Activated CD4-positive, alpha-beta memory T cell treated with anti-CD3 and anti-CD28 coated beads, Interleukin-2, amount 10 ng/mL, durations not matched to agents 7 days and 5 days (primary cell): ENCODE results near the gene BLTP3B. TPM values are rescaled to one million over a fixed set of nuclear protein-coding genes. Genes with fewer than 3 reads are reported as not detected.
"Not testable (repeated sequence)": the region's sequence is repeated elsewhere in the genome, so short reads cannot be mapped to it uniquely, and the experiment has no call there.

Source experiments
- CTCF ChIA-PET: fragments of 350-600 bp; sonication (Branson Sonifier 250); formaldehyde crosslinking; loops from one replicate; lab custom pipeline; 2021; ENCODE audit warnings: antibody characterized with exemption, inconsistent platforms; lab: Charles Lee
- POLR2A ChIA-PET: fragments of 350-600 bp; sonication (Branson Sonifier 250); formaldehyde crosslinking; loops from one replicate; lab custom pipeline; 2021; ENCODE audit warnings: antibody characterized with exemption; lab: Charles Lee
- DNase-seq: peaks from one replicate; pipeline ENCODE4 v3.0.0-alpha.2; 2020
- H3K27ac Mint-ChIP-seq: one replicate; pipeline ENCODE4 v1.8.0; 2021; ENCODE audit warnings: mild to moderate bottlenecking, mixed read lengths
- H3K27me3 Mint-ChIP-seq: one replicate; pipeline ENCODE4 v1.8.0; 2021; ENCODE audit warnings: mixed read lengths
- H3K36me3 Mint-ChIP-seq: one replicate; pipeline ENCODE4 v1.8.0; 2021; ENCODE audit warnings: low read depth, mixed read lengths
- H3K4me1 Mint-ChIP-seq: one replicate; pipeline ENCODE4 v1.8.0; 2021; ENCODE audit warnings: mixed read lengths
- H3K4me3 Mint-ChIP-seq: one replicate; pipeline ENCODE4 v1.8.0; 2021; ENCODE audit warnings: mild to moderate bottlenecking, mixed read lengths
- H3K9me3 Mint-ChIP-seq: one replicate; pipeline ENCODE4 v1.8.0; 2021; ENCODE audit warnings: mixed read lengths
- total RNA-seq, 2 experiments: library from RNA; stranded (reverse); gene quantifications; one replicate each; pipeline ENCODE4 v1.2.3, GENCODE V29; 2021

The BLTP3B gene, protein sequence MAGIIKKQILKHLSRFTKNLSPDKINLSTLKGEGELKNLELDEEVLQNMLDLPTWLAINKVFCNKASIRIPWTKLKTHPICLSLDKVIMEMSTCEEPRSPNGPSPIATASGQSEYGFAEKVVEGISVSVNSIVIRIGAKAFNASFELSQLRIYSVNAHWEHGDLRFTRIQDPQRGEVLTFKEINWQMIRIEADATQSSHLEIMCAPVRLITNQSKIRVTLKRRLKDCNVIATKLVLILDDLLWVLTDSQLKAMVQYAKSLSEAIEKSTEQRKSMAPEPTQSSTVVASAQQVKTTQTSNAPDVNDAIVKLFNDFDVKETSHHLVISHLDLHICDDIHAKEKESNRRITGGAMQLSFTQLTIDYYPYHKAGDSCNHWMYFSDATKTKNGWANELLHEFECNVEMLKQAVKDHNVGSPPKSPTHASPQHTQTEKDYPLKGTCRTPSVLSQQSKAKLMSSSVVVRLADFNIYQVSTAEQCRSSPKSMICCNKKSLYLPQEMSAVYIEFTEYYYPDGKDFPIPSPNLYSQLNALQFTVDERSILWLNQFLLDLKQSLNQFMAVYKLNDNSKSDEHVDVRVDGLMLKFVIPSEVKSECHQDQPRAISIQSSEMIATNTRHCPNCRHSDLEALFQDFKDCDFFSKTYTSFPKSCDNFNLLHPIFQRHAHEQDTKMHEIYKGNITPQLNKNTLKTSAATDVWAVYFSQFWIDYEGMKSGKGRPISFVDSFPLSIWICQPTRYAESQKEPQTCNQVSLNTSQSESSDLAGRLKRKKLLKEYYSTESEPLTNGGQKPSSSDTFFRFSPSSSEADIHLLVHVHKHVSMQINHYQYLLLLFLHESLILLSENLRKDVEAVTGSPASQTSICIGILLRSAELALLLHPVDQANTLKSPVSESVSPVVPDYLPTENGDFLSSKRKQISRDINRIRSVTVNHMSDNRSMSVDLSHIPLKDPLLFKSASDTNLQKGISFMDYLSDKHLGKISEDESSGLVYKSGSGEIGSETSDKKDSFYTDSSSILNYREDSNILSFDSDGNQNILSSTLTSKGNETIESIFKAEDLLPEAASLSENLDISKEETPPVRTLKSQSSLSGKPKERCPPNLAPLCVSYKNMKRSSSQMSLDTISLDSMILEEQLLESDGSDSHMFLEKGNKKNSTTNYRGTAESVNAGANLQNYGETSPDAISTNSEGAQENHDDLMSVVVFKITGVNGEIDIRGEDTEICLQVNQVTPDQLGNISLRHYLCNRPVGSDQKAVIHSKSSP (N-terminal part only)
- total RNA-seq: 10 to 100 TPM; 37.3 to 40.4 TPM

DNA sequence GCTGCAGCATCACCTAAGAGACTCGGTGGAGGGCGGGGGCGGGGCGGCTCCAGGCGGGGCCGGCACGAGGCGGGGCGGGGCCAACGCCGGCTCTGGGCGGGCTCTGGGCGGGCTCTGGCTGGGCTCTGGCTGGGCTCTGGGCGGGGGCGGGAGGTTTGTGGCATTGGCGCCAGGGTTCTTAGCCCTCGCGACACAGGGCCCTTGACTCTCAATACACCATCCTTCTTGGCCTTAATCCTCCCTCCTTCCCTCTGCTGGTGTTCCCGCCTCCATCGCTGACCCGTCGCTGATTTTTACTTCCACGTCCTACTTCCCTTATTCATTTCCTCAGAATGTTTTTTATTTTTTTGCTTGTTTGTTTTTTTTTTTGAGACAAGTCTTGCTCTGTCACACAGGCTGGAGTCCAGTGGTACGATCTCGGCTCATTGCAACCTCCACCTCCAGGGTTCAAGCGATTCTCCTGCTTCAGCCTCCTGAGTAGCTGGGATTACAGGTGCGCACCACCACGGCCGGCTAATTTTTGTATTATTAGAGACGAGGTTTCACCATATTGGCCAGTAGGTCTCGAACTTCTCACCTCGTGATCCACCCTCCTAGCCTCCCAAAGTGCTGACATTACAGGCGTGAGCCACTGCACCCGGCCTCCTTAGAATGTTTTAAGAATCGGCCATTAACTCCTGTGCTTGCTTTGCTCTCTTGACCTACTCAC, at the start of gene BLTP3B:
Gene BLTP3B (minus strand): TSS at position 24 of the 709 bp plus-strand sequence. CDS start 239 bp downstream, outside the sequence.
- ChIA-PET CTCF (interaction anchor here (1.0 to 4.6 kb wide), 2 partner anchors 11 to 58 kb away, joined by 3 to 39 read pairs; partner anchors contain the start of gene ACTR6), POLR2A (interaction anchor here (1.2 kb wide), 1 partner anchor 12 kb away, joined by 8 read pairs; no protein-coding TSS in a partner anchor)

DNA sequence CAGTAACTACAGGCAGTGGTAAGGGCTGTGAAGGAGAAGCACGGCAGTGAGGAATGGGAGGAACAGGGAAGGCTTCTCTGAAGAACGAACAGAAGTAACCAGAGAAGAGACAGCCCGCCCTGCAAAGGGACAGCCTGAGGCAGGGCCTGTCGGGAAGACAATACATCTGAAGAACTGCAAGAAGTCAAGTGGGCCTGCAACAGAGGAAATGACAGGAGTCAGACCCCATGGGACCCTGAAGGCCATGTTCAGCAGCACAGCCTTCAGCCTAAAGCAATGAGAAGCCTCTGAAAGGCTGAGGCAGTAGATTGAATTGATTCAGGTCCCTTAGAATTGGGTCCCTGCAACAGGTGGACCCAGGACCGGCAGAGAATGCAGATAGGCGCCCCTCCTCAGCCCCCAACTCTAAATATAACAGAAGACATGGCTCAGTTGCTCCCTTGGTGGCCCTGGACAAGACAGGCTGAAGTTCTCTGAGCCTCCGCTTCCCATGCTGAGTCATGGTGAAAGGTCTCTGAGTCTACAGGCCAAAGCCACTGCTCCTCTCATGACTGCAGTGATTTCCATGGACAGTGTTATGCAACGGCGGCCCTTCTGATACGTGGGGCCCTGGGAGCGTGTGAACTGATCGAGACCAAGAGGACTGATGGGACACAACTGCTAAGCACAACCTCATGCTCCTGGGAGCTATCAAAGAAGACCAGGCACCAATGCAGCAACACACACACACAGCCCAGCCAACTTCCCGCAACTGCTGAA, 47.1 kb upstream of the BLTP3B start:
- Mint-ChIP-seq H3K4me1 (peaks cover 23% of the 10 kb centered on the region), H3K9me3 (no peaks in the 10 kb centered on the region), H3K4me3 (no peak overlapping the region), H3K27me3 (no peaks in the 10 kb centered on the region), H3K27ac (no peak overlapping the region), H3K36me3 (peaks cover 46% of the 10 kb centered on the region)
- ChIA-PET POLR2A (no interaction called here), CTCF (no interaction called here)
- DNase-seq: no peak

More for the DNA sequence above, at the start of gene BLTP3B:
- Mint-ChIP-seq H3K27me3 (no peaks in the 10 kb centered on the region), H3K9me3 (no peaks in the 10 kb centered on the region), H3K4me3 (peak within 1 kb of the TSS; percentile 83), H3K27ac (peak within 1 kb of the TSS; percentile 95), H3K36me3 (peaks cover 9% of the 10 kb centered on the region), H3K4me1 (peaks cover 43% of the 10 kb centered on the region)
- peak; percentile 92 for DNase-seq

- H3K27ac Mint-ChIP-seq, H3K4me3 Mint-ChIP-seq, CTCF ChIA-PET, POLR2A ChIA-PET, DNase-seq, H3K27me3 Mint-ChIP-seq, H3K9me3 Mint-ChIP-seq: not testable (repeated sequence)
- Mint-ChIP-seq H3K4me1 (peaks cover 28% of the 10 kb centered on the region), H3K36me3 (peaks cover 39% of the 10 kb centered on the region)
Measured at GRCh38 chr12:100188888-100189635, 46.4 kb upstream of the BLTP3B start.

DNA sequence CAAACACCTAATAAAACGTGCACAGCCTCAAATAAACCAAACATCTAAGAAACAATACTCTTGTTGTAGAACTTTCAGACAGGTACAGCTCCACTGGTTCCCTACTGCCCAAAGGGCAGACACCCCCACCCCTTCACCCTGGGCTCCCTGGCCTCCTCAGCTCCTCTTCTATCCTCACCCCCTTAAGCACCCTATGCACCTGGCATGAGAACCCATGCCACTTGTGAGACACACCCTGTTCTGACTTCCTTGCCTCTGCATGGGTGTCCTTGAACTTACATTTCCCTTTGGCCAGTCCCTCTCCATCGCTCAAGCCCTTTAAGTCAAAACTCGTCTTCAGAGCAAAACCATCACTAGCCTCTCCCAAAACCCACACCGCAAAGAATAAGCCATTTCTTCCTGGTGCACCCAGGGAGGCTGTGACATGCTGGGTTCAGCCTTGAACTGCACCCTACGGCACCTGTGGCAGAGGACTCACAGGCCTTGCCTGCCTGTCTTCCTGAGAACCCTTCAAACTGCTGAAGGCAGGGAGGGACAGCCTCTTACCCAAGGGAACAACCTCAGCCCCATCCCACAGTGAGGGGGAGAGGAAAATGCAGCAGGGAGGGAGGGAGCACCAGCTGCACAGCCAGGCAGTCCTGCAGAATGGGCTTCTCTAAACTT, 45.3 kb upstream of the BLTP3B start:
- Mint-ChIP-seq H3K27ac (no peak overlapping the region), H3K4me3 (no peak overlapping the region), H3K9me3 (no peaks in the 10 kb centered on the region), H3K27me3 (no peaks in the 10 kb centered on the region), H3K36me3 (peaks cover 32% of the 10 kb centered on the region), H3K4me1 (peaks cover 33% of the 10 kb centered on the region)
- DNase-seq: no peak
- POLR2A ChIA-PET: no interaction called here
- CTCF ChIA-PET: no interaction called here

GRCh38 chr12:100187068-100187467, 44.4 kb upstream of the BLTP3B start:
- Mint-ChIP-seq H3K4me1 (peaks cover 35% of the 10 kb centered on the region), H3K27ac (no peak overlapping the region), H3K36me3 (peaks cover 28% of the 10 kb centered on the region), H3K27me3 (no peaks in the 10 kb centered on the region), H3K9me3 (no peaks in the 10 kb centered on the region), H3K4me3 (no peak overlapping the region)
- DNase-seq: no peak
- ChIA-PET CTCF (no interaction called here), POLR2A (no interaction called here)

DNA sequence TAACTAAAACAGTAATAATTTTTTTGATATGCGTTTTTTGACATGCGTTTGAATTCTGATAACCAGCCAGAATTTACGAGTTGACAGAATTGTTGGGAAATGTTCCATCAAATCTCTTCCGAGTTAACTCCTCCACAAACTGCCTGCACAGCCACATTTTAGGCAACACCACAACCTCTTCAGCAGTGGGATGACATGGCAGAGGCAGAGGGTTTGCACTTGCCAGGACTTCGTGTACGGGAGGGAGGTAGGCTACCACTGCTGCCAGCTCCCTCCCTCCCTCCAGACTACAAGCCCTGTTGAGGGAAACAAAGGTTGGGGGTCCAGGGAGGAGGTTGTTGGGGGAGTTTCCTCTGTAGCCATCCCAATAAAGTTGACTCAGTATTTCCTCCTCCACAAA, 43.4 kb upstream of the BLTP3B start:
- H3K36me3 Mint-ChIP-seq: peaks cover 24% of the 10 kb centered on the region
- no peaks in the 10 kb centered on the region for H3K27me3 Mint-ChIP-seq
- no peak for DNase-seq
- H3K9me3 Mint-ChIP-seq: no peaks in the 10 kb centered on the region
- ChIA-PET POLR2A (interaction anchor here (0.9 to 1.6 kb wide), 2 partner anchors 14 to 15 kb away, joined by 3 to 6 read pairs; partner anchors contain the start of gene ACTR6), CTCF (interaction anchor here (0.8 to 1.6 kb wide), 2 partner anchors 15 to 31 kb away, joined by 3 to 7 read pairs; partner anchors contain the start of gene ACTR6)
- peaks cover 32% of the 10 kb centered on the region for H3K4me1 Mint-ChIP-seq
- H3K4me3 Mint-ChIP-seq: no peak overlapping the region
- H3K27ac Mint-ChIP-seq: no peak overlapping the region

GRCh38 chr12:100185361-100185894, 42.8 kb upstream of the BLTP3B start:
- H3K9me3 Mint-ChIP-seq: no peaks in the 10 kb centered on the region
- CTCF ChIA-PET: interaction anchor here (0.8 to 1.6 kb wide), 4 partner anchors 15 to 50 kb away, joined by 3 to 7 read pairs (median 3); partner anchors contain the start of gene ACTR6
- H3K27me3 Mint-ChIP-seq: no peaks in the 10 kb centered on the region
- DNase-seq: no peak
- POLR2A ChIA-PET: interaction anchor here (0.9 to 1.6 kb wide), 2 partner anchors 15 kb away, joined by 3 to 6 read pairs; partner anchors contain the start of gene ACTR6
- no peak overlapping the region for H3K27ac Mint-ChIP-seq
- no peak overlapping the region for H3K4me3 Mint-ChIP-seq
- peaks cover 22% of the 10 kb centered on the region for H3K36me3 Mint-ChIP-seq
- peaks cover 36% of the 10 kb centered on the region for H3K4me1 Mint-ChIP-seq

DNA sequence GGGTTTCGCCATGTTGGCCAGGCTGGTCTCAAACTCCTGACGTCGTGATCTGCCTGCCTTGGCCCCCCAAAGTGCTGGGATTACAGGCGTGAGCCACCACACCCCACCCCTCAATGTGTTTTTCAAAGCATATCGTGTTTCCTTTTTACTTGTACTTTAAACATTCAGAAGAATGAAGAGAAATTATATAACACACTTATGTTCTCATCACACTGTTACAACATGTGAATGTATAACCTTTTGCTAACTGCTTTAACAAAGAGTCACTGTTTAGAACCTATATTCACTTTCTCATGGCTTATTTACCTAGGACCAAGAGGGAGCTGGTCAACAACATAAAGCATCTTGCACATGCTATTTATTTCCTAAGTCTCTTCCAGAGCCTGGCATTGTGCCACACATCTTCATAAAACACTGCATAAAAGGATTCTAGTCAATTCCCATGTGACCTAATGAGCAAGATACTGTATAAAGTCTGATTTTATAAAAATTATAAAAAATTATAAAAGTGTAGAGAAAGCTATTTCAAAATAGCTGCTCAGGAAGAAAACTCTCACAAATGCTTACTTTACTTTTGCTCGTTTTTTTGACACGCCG, 42.0 kb upstream of the BLTP3B start:
- ChIA-PET POLR2A (interaction anchor here (1.6 kb wide), 1 partner anchor 16 kb away, joined by 6 read pairs; the partner anchor contains the start of gene ACTR6), CTCF (interaction anchor here (0.9 to 1.6 kb wide), 4 partner anchors 18 to 50 kb away, joined by 3 to 7 read pairs (median 4); no protein-coding TSS in a partner anchor)
- H3K9me3 Mint-ChIP-seq: no peaks in the 10 kb centered on the region

GRCh38 chr12:100179252-100179651, 36.6 kb upstream of the BLTP3B start:
- Mint-ChIP-seq H3K9me3 (no peaks in the 10 kb centered on the region), H3K27me3 (no peaks in the 10 kb centered on the region), H3K36me3 (peaks cover 26% of the 10 kb centered on the region), H3K4me1 (peaks cover 19% of the 10 kb centered on the region), H3K4me3 (no peak overlapping the region), H3K27ac (no peak overlapping the region)
- CTCF ChIA-PET: no interaction called here
- POLR2A ChIA-PET: no interaction called here
- DNase-seq: no peak

More for the DNA sequence above, 42.0 kb upstream of the BLTP3B start:
- Mint-ChIP-seq H3K4me3 (no peak overlapping the region), H3K27me3 (no peaks in the 10 kb centered on the region), H3K27ac (no peak overlapping the region), H3K4me1 (peaks cover 38% of the 10 kb centered on the region), H3K36me3 (peaks cover 14% of the 10 kb centered on the region)
- DNase-seq: no peak

GRCh38 chr12:100176493-100176892, 33.8 kb upstream of the BLTP3B start:
- CTCF ChIA-PET, DNase-seq, H3K27ac Mint-ChIP-seq, H3K9me3 Mint-ChIP-seq, POLR2A ChIA-PET, H3K4me3 Mint-ChIP-seq, H3K4me1 Mint-ChIP-seq, H3K27me3 Mint-ChIP-seq: not testable (repeated sequence)
- peaks cover 33% of the 10 kb centered on the region for H3K36me3 Mint-ChIP-seq
